Parathyroid adenoma (tissue), 2 donors: ENCODE measurements around the gene TMEM147.

Experiments used
- H2AFZ ChIP-seq: fragments of 300-600 bp; sonication (generic); one replicate; pipeline ENCODE4 v1.7.0; 2017; ENCODE audit warnings: antibody characterized with exemption, mild to moderate bottlenecking
- H3K27ac ChIP-seq: fragments of 300-600 bp; sonication (generic); one replicate; pipeline ENCODE4 v1.7.0; 2017
- H3K27me3 ChIP-seq: fragments of 300-600 bp; sonication (generic); one replicate; pipeline ENCODE4 v1.7.0; 2017; ENCODE audit warnings: low read length; ENCODE audit not compliant: control insufficient read depth, insufficient read depth
- H3K36me3 ChIP-seq: fragments of 300-600 bp; sonication (generic); one replicate; pipeline ENCODE4 v1.7.0; 2017; ENCODE audit warnings: low read length; ENCODE audit not compliant: control insufficient read depth, insufficient read depth
- H3K4me1 ChIP-seq: fragments of 300-600 bp; sonication (generic); one replicate; pipeline ENCODE4 v1.7.0; 2017; ENCODE audit warnings: control low read depth
- H3K4me2 ChIP-seq: fragments of 300-600 bp; sonication (generic); one replicate; pipeline ENCODE4 v1.7.0; 2017; ENCODE audit warnings: low read length
- H3K4me3 ChIP-seq: fragments of 300-600 bp; sonication (generic); one replicate; pipeline ENCODE4 v1.7.0; 2017; ENCODE audit warnings: low read depth, low read length
- H3K79me2 ChIP-seq: fragments of 300-600 bp; sonication (generic); one replicate; pipeline ENCODE4 v1.7.0; 2017; ENCODE audit warnings: control low read depth
- H3K9ac ChIP-seq: fragments of 300-600 bp; sonication (generic); one replicate; pipeline ENCODE4 v1.7.0; 2017; ENCODE audit warnings: mild to moderate bottlenecking
- H3K9me3 ChIP-seq: fragments of 300-600 bp; sonication (generic); one replicate; pipeline ENCODE4 v1.7.0; 2017; ENCODE audit warnings: low read length; ENCODE audit not compliant: control insufficient read depth
- CTCF ChIP-seq: fragments of 300-600 bp; sonication (generic); IDR thresholded peaks from one replicate; pipeline ENCODE4 v1.7.0; 2017; ENCODE audit warnings: antibody characterized with exemption, mild to moderate bottlenecking
- donor health status: primary hyperparathyroidism.

Gene TMEM147

GRCh38 chr19:35553385-35554000 is 8.1 kb downstream of the TMEM147 start:
- Histone ChIP-seq H3K9me3 (no peaks in the 10 kb centered on the region), H3K36me3 (no peaks in the 10 kb centered on the region), H3K27me3 (no peaks in the 10 kb centered on the region), H3K4me3 (no peak overlapping the region), H3K4me1 (no peaks in the 10 kb centered on the region), H3K79me2 (no peaks in the 10 kb centered on the region), H3K9ac (no peak overlapping the region), H3K4me2 (no peak overlapping the region), H3K27ac (no peak overlapping the region), H2AFZ (no peak overlapping the region)
- TF ChIP-seq CTCF: no peak

- Histone ChIP-seq H3K27ac (no peak overlapping the region), H3K4me3 (no peak overlapping the region), H2AFZ (no peak overlapping the region), H3K36me3 (no peaks in the 10 kb centered on the region), H3K4me2 (no peak overlapping the region), H3K4me1 (no peaks in the 10 kb centered on the region), H3K9me3 (no peaks in the 10 kb centered on the region), H3K27me3 (no peaks in the 10 kb centered on the region), H3K9ac (no peak overlapping the region), H3K79me2 (no peaks in the 10 kb centered on the region)
- no peak for TF ChIP-seq CTCF
These were observed 8.7 kb downstream of the TMEM147 start for GRCh38 chr19:35554076-35554475.

- Histone ChIP-seq H3K9me3 (no peaks in the 10 kb centered on the region), H3K36me3 (no peaks in the 10 kb centered on the region), H3K4me1 (no peaks in the 10 kb centered on the region), H3K27ac (no peak overlapping the region), H3K4me2 (no peak overlapping the region), H3K9ac (no peak overlapping the region), H3K27me3 (no peaks in the 10 kb centered on the region), H2AFZ (no peak overlapping the region), H3K4me3 (no peak overlapping the region), H3K79me2 (no peaks in the 10 kb centered on the region)
- no peak for TF ChIP-seq CTCF
These were observed 10.0 kb downstream of the TMEM147 start for GRCh38 chr19:35555301-35556005.

GRCh38 chr19:35556025-35556590 is 10.7 kb downstream of the TMEM147 start:
- Histone ChIP-seq H3K9me3 (no peaks in the 10 kb centered on the region), H3K27me3 (no peaks in the 10 kb centered on the region), H3K4me2 (no peak overlapping the region), H3K4me3 (no peak overlapping the region), H2AFZ (no peak overlapping the region), H3K4me1 (no peaks in the 10 kb centered on the region), H3K36me3 (no peaks in the 10 kb centered on the region), H3K27ac (no peak overlapping the region), H3K79me2 (no peaks in the 10 kb centered on the region), H3K9ac (no peak overlapping the region)
- no peak for TF ChIP-seq CTCF
